HEK293 (cell line): ENCODE measurements around the gene RHOT2.

Experiments used
- CTCF ChIA-PET: fragments of 350-600 bp; formaldehyde crosslinking; extraction: SDS; loops from one replicate; lab custom pipeline; 2021; ENCODE audit warnings: antibody characterized with exemption; lab: Yijun Ruan, JAX
- POLR2A ChIA-PET: fragments of 300-600 bp; formaldehyde crosslinking; extraction: SDS; loops from one replicate; lab custom pipeline; 2020; ENCODE audit warnings: antibody characterized with exemption, inconsistent platforms; lab: Yijun Ruan, JAX
- H3K27ac ChIP-seq: fragments of 200-500 bp; sonication (Bioruptor generic); 2 replicates; pipeline ENCODE4 v1.5.1; 2014; ENCODE audit warnings: low read depth, low read length, control low read depth, inconsistent platforms; ENCODE audit errors: extremely low read depth
- H3K36me3 ChIP-seq, 2 experiments: fragments of 200-500 bp in 1 of 2; sonication (Bioruptor generic) in 1 of 2; 1 replicate in 1 of 2; 2 replicates in 1 of 2; pipeline ENCODE4 v1.5.1; 2014 to 2017; ENCODE audit warnings: inconsistent platforms in 2 of 2, low read length in 2 of 2; ENCODE audit not compliant: control insufficient read depth in 2 of 2, insufficient read depth in 1 of 2
- H3K4me1 ChIP-seq: fragments of 200-500 bp; sonication (Bioruptor generic); 2 replicates; pipeline ENCODE4 v1.5.1; 2014; ENCODE audit warnings: mild to moderate bottlenecking, low read length, inconsistent platforms; ENCODE audit not compliant: control insufficient read depth, insufficient read depth
- H3K4me3 ChIP-seq: 2 replicates; pipeline ENCODE4 v1.5.1; 2011; ENCODE audit warnings: low read depth, mild to moderate bottlenecking, control low read depth, low read length, moderate library complexity
- H3K9me3 ChIP-seq: fragments of 200-500 bp; sonication (Bioruptor generic); 2 replicates; pipeline ENCODE4 v1.5.1; 2014; ENCODE audit warnings: low read depth, low read length, inconsistent platforms; ENCODE audit not compliant: control insufficient read depth, insufficient read depth
- BCL11B ChIP-seq: fragments of 450-650 bp; formaldehyde crosslinking; IDR thresholded peaks from 2 replicates; pipeline ENCODE4 v1.5.1; 2016; ENCODE audit warnings: low read depth, missing biosample characterization, missing genetic modification characterization
- BCL6B ChIP-seq: fragments of 450-650 bp; formaldehyde crosslinking; IDR thresholded peaks from 2 replicates; pipeline ENCODE4 v1.5.1; 2017; ENCODE audit warnings: missing biosample characterization, missing genetic modification characterization
- KLF9 ChIP-seq: fragments of 450-650 bp; formaldehyde crosslinking; IDR thresholded peaks from 2 replicates; pipeline ENCODE4 v1.5.1; 2016; ENCODE audit warnings: missing biosample characterization, missing genetic modification characterization, low read depth
- MEIS1 ChIP-seq: sonication (generic); formaldehyde crosslinking; IDR thresholded peaks from 2 replicates; pipeline ENCODE4 v1.8.1; 2022; ENCODE audit warnings: missing genetic modification reagents, mild to moderate bottlenecking, borderline replicate concordance
- PATZ1 ChIP-seq: fragments of 450-650 bp; formaldehyde crosslinking; IDR thresholded peaks from 2 replicates; pipeline ENCODE4 v1.5.1; 2016; ENCODE audit warnings: missing biosample characterization, missing genetic modification characterization
- TRIM28 ChIP-seq: IDR thresholded peaks from 2 replicates; pipeline ENCODE4 v1.6.1; 2011; ENCODE audit warnings: low read length, control low read depth, borderline replicate concordance
- YY1 ChIP-seq: fragments of 450-650 bp; formaldehyde crosslinking; IDR thresholded peaks from 2 replicates; pipeline ENCODE4 v1.5.1; 2018; ENCODE audit warnings: missing biosample characterization, missing genetic modification characterization
- ZBTB44 ChIP-seq: fragments of 450-650 bp; IDR thresholded peaks from 2 replicates; pipeline ENCODE4 v1.5.1; 2018; ENCODE audit warnings: missing biosample characterization, mild to moderate bottlenecking, missing genetic modification characterization
- ZFHX2 ChIP-seq: fragments of 450-650 bp; formaldehyde crosslinking; conservative IDR thresholded peaks from 2 replicates; pipeline ENCODE4 v1.5.1; 2016; ENCODE audit warnings: missing biosample characterization, missing genetic modification characterization
- ZFP3 ChIP-seq: fragments of 450-650 bp; formaldehyde crosslinking; IDR thresholded peaks from 2 replicates; pipeline ENCODE4 v1.5.1; 2016; ENCODE audit warnings: low read depth, missing biosample characterization, missing genetic modification characterization
- ZNF112 ChIP-seq: fragments of 450-650 bp; formaldehyde crosslinking; IDR thresholded peaks from 2 replicates; pipeline ENCODE4 v1.5.0; 2017; ENCODE audit warnings: missing biosample characterization, missing genetic modification characterization
- ZNF114 ChIP-seq: fragments of 450-650 bp; formaldehyde crosslinking; IDR thresholded peaks from 2 replicates; pipeline ENCODE4 v1.5.0; 2017; ENCODE audit warnings: missing biosample characterization, missing genetic modification characterization
- ZNF132 ChIP-seq: fragments of 450-650 bp; formaldehyde crosslinking; IDR thresholded peaks from 2 replicates; pipeline ENCODE4 v1.5.1; 2017; ENCODE audit warnings: missing biosample characterization, missing genetic modification characterization, borderline replicate concordance
- ZNF133 ChIP-seq: fragments of 450-650 bp; formaldehyde crosslinking; IDR thresholded peaks from 2 replicates; pipeline ENCODE4 v1.5.1; 2016; ENCODE audit warnings: missing biosample characterization, missing genetic modification characterization
- ZNF221 ChIP-seq: fragments of 450-650 bp; formaldehyde crosslinking; IDR thresholded peaks from 2 replicates; pipeline ENCODE4 v1.5.1; 2017; ENCODE audit warnings: missing biosample characterization, missing genetic modification characterization, borderline replicate concordance
- ZNF223 ChIP-seq: fragments of 450-650 bp; formaldehyde crosslinking; IDR thresholded peaks from 2 replicates; pipeline ENCODE4 v1.5.1; 2016; ENCODE audit warnings: missing biosample characterization, missing genetic modification characterization
- ZNF416 ChIP-seq: fragments of 450-650 bp; formaldehyde crosslinking; IDR thresholded peaks from 2 replicates; pipeline ENCODE4 v1.5.1; 2016; ENCODE audit warnings: missing biosample characterization, missing genetic modification characterization
- ZNF513 ChIP-seq: fragments of 450-650 bp; IDR thresholded peaks from 2 replicates; pipeline ENCODE4 v1.5.1; 2018; ENCODE audit warnings: missing biosample characterization, missing genetic modification characterization
- ZNF624 ChIP-seq: fragments of 450-650 bp; formaldehyde crosslinking; IDR thresholded peaks from 2 replicates; pipeline ENCODE4 v1.5.1; 2017; ENCODE audit warnings: missing biosample characterization, missing genetic modification characterization
- ZNF670 ChIP-seq: fragments of 450-650 bp; formaldehyde crosslinking; IDR thresholded peaks from 2 replicates; pipeline ENCODE4 v1.5.1; 2016; ENCODE audit warnings: missing biosample characterization, missing genetic modification characterization, low read depth
- ZNF830 ChIP-seq: fragments of 450-650 bp; IDR thresholded peaks from 2 replicates; pipeline ENCODE4 v1.5.0; 2018; ENCODE audit warnings: missing biosample characterization, missing genetic modification characterization, low read depth, mild to moderate bottlenecking, moderate library complexity

Gene RHOT2

GRCh38 chr16:666572-666971 is 1.4 kb upstream of the RHOT2 start:
- H3K4me1 ChIP-seq, result no peaks in the 10 kb centered on the region
- H3K36me3 ChIP-seq, result peaks cover 0 to 60% of the 10 kb centered on the region in 2 experiments; a peak in 2 of 3 replicates
- no peak overlapping the region for H3K4me3 ChIP-seq
- no peak for TF ChIP-seq YY1 (tag by site-specific recombination)
- no peak for TF ChIP-seq ZNF513
- no peak for TF ChIP-seq ZNF114
- no peak for TF ChIP-seq ZNF112 (tag by site-specific recombination)
- TF ChIP-seq BCL11B (tag by site-specific recombination), result no peak
- TF ChIP-seq ZNF624, result no peak
- no peak for TF ChIP-seq MEIS1 (CRISPR knock-in tag)
- TF ChIP-seq ZNF132 (tag by site-specific recombination), result no peak
- TF ChIP-seq BCL6B (tag by site-specific recombination), result no peak
- no peak for TF ChIP-seq ZFHX2 (tag by site-specific recombination)
- TF ChIP-seq KLF9, result no peak
- no peak for TF ChIP-seq TRIM28
- TF ChIP-seq PATZ1 (tag by site-specific recombination), result no peak
- no peak for TF ChIP-seq ZNF830 (tag by site-specific recombination)
- no peak overlapping the region for H3K27ac ChIP-seq
- CTCF ChIA-PET, result interaction anchor here (0.8 to 1.1 kb wide), 2 partner anchors 10 kb away, joined by 4 to 6 read pairs; no protein-coding TSS in a partner anchor
- POLR2A ChIA-PET, result interaction anchor here (2.8 to 6.7 kb wide), 2 partner anchors 10 to 14 kb away, joined by 10 to 57 read pairs; partner anchors contain the start of genes RHBDL1 and STUB1
- H3K9me3 ChIP-seq, result no peaks in the 10 kb centered on the region

GRCh38 chr16:667113-667779 is 686 bp upstream of the RHOT2 start:
- no peak for TF ChIP-seq ZNF416 (tag by site-specific recombination)
- TF ChIP-seq ZNF223 (tag by site-specific recombination), result no peak
- TF ChIP-seq ZFP3 (tag by site-specific recombination), result no peak
- TF ChIP-seq ZNF133, result no peak
- TF ChIP-seq ZNF670 (tag by site-specific recombination), result no peak
- no peak for TF ChIP-seq ZNF221 (tag by site-specific recombination)
- no peak for TF ChIP-seq ZBTB44 (tag by site-specific recombination)
- peaks cover 0 to 60% of the 10 kb centered on the region in 2 experiments; a peak in 2 of 3 replicates for H3K36me3 ChIP-seq
- no peaks in the 10 kb centered on the region for H3K4me1 ChIP-seq
- ChIA-PET POLR2A (interaction anchor here (0.8 to 6.7 kb wide), 5 partner anchors 9 to 95 kb away, joined by 3 to 57 read pairs (median 7); partner anchors contain the start of genes RHBDL1, STUB1 and WDR90), CTCF (interaction anchor here (0.7 to 1.8 kb wide), 6 partner anchors 8 to 90 kb away, joined by 3 to 7 read pairs (median 4); no protein-coding TSS in a partner anchor)
- H3K27ac ChIP-seq, result peak overlapping the region; percentile 92
- H3K4me3 ChIP-seq, result no peak overlapping the region
- no peaks in the 10 kb centered on the region for H3K9me3 ChIP-seq
